ENCODE data around the gene TMPRSS3.

The TMPRSS3 gene

DNA sequence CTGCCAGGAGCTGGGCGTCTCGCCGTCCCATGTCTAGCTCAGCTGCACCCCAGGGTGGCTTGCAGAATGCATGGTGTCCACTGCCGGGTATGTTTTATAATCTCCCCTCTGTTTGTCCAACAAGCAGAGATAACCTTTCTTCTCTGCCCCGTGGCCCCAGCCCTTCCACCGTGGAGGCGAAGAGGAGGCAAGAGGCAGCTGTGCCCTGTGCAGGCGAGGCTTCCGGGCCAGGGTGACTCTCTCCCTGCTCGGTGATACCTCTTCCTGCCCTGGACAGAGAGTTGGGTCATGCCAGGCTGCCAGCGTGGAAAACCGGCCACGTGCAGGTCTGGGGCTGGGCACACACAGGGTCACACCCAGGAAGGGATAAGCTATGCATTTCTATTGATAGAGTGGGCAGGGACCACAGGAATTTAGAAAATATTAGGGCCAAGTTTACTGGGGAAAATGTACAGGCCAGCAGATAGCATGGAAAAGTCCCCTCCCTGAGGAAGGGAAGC is 44.9 kb downstream of the TMPRSS3 start, which contains the start of gene TFF2:
Gene TFF2, minus strand, starts transcription at position 68 of the 500 bp plus-strand sequence. Its CDS starts 37 bp downstream, at position 31.
- no peak within 1 kb of the TSS for H3K27ac ChIP-seq
- TF ChIP-seq ZFX (IDR thresholded peaks at IDR 0.05; ENCODE audit: borderline replicate concordance), result no peak
- TF ChIP-seq, protein P1, sequence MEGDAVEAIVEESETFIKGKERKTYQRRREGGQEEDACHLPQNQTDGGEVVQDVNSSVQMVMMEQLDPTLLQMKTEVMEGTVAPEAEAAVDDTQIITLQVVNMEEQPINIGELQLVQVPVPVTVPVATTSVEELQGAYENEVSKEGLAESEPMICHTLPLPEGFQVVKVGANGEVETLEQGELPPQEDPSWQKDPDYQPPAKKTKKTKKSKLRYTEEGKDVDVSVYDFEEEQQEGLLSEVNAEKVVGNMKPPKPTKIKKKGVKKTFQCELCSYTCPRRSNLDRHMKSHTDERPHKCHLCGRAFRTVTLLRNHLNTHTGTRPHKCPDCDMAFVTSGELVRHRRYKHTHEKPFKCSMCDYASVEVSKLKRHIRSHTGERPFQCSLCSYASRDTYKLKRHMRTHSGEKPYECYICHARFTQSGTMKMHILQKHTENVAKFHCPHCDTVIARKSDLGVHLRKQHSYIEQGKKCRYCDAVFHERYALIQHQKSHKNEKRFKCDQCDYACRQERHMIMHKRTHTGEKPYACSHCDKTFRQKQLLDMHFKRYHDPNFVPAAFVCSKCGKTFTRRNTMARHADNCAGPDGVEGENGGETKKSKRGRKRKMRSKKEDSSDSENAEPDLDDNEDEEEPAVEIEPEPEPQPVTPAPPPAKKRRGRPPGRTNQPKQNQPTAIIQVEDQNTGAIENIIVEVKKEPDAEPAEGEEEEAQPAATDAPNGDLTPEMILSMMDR (IDR thresholded peaks at IDR 0.05), result no peak

DNA sequence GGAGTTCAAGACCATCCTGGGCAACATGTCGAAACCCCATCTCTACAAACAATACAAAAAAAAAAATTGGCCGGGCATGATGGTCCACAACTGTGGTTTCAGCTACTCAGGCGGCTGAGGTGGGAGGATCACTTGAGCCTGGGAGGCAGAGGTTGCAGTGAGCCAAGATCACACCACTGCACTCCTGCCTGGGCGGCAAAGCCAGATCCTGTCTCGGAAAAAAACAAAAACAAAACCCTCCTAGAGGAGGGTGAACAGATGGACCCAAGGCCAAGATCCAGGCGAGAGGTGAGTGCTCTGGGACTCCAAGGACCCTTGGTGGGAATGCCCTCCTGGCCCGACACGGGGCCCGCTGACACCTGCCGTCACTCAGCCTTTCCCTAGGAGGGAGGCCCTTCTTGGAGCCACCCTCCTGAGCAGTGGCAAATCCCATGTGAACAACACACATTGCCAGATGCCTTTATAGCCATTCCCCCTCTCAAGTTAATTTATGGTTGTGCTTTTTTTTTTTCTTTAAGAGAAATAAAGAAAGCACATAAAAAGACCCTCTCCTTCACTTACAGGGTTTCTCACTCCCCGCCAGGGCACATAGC is 45.4 kb downstream of the TMPRSS3 start:
- no peak for TF ChIP-seq ZFX (IDR thresholded peaks at IDR 0.05; ENCODE audit: borderline replicate concordance)
- TF ChIP-seq, protein P1 (IDR thresholded peaks at IDR 0.05), result no peak
- H3K27ac ChIP-seq, result no peak overlapping the region

DNA sequence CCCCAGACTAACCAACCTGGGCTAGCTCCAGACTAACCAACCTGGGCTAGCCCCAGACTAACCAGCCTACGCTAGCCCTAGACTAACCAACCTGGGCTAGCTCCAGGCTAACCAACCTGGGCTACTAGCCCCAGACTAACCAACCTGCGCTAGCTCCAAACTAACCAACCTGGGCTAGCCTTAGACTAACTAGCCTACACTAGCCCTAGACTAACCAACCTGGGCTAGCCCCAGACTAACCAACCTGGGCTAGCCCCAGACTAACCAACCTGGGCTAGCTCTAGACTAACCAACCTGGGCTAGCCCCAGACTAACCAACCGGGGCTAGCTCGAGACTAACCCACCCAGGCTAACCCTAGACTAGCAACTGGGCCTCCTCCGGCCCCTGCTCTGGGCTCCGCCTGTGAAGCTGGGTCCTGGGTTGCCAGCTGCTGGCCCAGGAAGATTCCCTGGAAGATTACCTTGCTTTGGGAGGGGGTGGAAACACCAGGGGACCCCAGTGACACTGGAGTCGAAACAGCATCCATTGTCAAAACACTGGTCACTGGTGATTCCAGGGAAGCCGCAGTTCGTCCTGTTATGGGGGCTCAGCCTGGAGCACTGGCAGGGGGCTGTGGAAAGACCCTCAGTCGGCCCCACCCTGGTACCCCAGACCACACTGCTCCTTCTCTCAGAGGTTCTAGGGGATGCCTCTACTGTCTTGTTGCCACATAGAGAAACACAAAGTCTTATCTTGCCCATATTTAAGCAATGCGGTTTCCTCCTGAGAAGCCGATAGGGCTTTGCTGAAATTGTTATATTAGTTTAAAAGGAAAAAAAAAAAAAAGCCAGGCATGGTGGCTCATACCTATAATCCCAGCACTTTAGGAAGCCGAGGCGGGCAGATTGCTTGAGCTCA is 46.2 kb downstream of the TMPRSS3 start:
- TF ChIP-seq, protein P1 (IDR thresholded peaks at IDR 0.05), result no peak
- TF ChIP-seq ZFX (IDR thresholded peaks at IDR 0.05; ENCODE audit: borderline replicate concordance), result no peak
- no peak overlapping the region for H3K27ac ChIP-seq

DNA sequence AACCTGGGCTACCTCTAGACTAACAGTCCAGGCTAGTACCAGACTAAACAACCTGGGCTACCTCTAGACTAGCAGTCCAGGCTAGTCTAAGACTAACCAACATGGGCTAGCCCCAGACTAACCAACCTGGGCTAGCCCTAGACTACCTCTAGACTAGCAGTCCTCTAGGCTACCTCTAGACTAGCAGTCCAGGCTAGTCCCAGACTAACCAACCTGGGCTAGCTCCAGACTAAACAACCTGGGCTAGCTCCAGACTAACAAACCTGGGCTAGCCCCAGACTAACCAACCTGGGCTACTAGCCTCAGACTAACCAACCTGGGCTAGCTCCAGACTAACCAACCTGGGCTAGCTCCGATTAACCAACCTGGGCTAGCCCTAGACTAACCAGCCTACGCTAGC is 47.1 kb downstream of the TMPRSS3 start:
- TF ChIP-seq, protein P1 (IDR thresholded peaks at IDR 0.05), result no peak
- no peak for TF ChIP-seq ZFX (IDR thresholded peaks at IDR 0.05; ENCODE audit: borderline replicate concordance)
- no peak overlapping the region for H3K27ac ChIP-seq

DNA sequence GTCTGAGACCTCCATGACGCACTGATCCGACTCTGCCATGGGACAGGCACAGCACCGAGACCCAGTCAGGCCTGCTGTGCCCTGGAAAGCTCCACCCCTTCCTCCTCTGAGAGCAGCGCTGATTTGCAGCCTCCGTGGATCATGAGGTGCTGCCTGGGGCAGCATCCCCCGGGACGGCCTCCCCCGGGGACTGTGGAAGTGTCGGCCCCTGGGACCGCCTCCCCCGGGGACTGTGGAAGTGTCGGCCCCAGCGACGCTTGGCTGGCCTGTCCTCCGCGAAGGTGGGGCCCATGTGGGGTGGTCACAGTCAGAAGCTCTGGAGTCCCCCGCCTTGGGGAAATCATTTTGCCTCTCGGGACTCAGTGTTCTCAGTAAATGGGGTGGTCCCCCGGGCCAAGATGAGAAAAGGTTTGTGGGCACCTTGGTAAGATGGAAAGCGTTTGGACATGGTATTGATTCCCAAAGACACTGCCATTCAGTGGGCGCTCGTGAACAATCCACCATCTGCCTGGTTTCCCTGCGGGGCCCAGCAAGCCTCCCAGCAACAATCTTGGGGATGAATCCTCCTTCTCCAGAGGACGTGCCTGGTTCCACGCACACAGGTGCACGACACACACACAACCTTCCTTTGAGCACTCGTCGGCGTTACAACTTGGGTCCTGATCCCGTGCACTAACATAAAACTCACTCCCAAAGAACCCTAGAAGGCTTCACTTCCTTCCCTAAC is 48.1 kb downstream of the TMPRSS3 start:
- no peak overlapping the region for H3K27ac ChIP-seq
- TF ChIP-seq, protein P1 (IDR thresholded peaks at IDR 0.05), result no peak
- TF ChIP-seq ZFX (IDR thresholded peaks at IDR 0.05; ENCODE audit: borderline replicate concordance), result no peak

DNA sequence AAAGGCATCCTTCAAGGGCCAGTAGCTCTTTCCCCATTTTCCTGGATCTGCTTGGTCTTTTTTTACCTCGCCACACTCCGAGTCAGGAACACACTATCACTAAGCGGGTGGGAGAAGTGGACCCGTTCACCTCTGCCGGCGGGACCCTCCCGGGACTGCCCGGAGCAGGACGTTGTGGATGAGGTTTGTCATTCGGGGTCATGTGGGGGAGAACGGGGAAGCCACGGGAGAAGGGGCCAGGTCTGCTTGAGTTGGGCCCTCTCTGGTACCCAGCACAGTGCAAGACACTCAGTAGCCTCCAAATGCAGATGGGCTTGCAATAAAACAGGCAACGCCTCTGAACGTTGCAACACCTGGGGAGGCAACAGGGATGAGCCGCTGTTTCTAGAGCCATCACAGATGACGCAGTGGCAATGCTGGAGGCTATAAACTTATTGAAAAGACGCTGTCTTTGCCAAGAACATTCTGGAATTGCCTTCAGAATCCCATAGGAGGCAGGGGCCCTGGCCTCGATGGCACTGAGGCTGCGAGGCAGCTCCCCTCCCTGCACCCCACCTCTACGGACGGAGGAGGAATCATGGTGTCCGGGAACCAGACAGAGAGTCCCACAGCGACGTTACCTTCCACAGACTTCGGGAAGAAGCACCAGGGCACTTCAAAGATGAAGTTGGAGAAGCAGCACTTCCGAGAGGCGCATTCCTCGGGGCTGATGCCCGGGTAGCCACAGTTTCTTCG is 48.8 kb downstream of the TMPRSS3 start:
- TF ChIP-seq ZFX (IDR thresholded peaks at IDR 0.05; ENCODE audit: borderline replicate concordance), result no peak
- TF ChIP-seq, protein P1 (IDR thresholded peaks at IDR 0.05), result no peak
- no peak overlapping the region for H3K27ac ChIP-seq

Data from 22Rv1 (cell line).